ENCODE data around the gene HSPA13. TPM values are rescaled to one million over a fixed set of nuclear protein-coding genes. Genes with fewer than 3 reads are reported as not detected.
A peak's percentile ranks its signal among the peaks of the same experiment; 100 is the strongest.

The HSPA13 gene
- total RNA-seq, 1 experiment from 2014 or later, result 97.5 TPM

DNA sequence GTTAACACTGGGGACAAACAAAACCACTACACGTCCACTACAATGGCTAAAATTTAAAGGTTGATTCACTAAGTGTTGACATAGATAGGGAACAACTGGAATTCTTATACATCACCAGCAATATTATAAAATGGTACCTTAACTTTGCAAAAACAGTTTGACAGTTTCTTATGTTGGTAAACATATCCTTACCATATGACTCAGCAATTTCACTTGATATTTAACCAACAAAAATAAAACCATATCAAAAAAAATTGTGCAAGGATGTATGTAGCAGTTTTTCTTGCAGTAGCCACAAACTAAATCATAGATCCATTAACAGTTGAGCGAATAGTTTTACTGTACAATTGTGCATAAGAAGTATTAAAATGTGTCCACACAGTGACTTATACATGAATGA, 5.3 kb upstream of the HSPA13 start:
- no peaks in the 10 kb centered on the region for H3K36me3 Mint-ChIP-seq (ENCODE audit: insufficient read depth, unreplicated experiment)
- no peak overlapping the region for H3K27ac Mint-ChIP-seq (ENCODE audit: low read depth, unreplicated experiment)
- BruUV-seq (replicated peaks), result no TSS peak
- intact Hi-C loops (cut with micrococcal nuclease), result no loop called here
- peaks cover 8% of the 10 kb centered on the region for H3K4me1 Mint-ChIP-seq (ENCODE audit: insufficient read depth, unreplicated experiment)
- H3K9me3 Mint-ChIP-seq (ENCODE audit: unreplicated experiment), result no peaks in the 10 kb centered on the region
- DNase-seq (ENCODE audit: unreplicated experiment), result no peak
- ChIA-PET CTCF (no interaction called here), POLR2A (no interaction called here)
- H3K4me3 Mint-ChIP-seq (ENCODE audit: unreplicated experiment), result no peak overlapping the region
- no peaks in the 10 kb centered on the region for H3K27me3 Mint-ChIP-seq (ENCODE audit: insufficient read depth, unreplicated experiment)
- TF ChIP-seq CTCF (IDR thresholded peaks at IDR 0.05; ENCODE audit: unreplicated experiment), result no peak

- H3K27me3 Mint-ChIP-seq (ENCODE audit: insufficient read depth, unreplicated experiment), result no peaks in the 10 kb centered on the region
- peak overlapping the region; percentile 97 for H3K4me3 Mint-ChIP-seq (ENCODE audit: unreplicated experiment)
- intact Hi-C loops (cut with micrococcal nuclease), result loop anchor here (5.0 kb wide), 2 partner anchors 127 to 148 kb away; no protein-coding TSS in a partner anchor
- peaks cover 11% of the 10 kb centered on the region for H3K36me3 Mint-ChIP-seq (ENCODE audit: insufficient read depth, unreplicated experiment)
- no TSS peak for BruUV-seq (replicated peaks)
- no peak for DNase-seq (ENCODE audit: unreplicated experiment)
- POLR2A ChIA-PET, result interaction anchor here (0.9 to 9.5 kb wide), 4 partner anchors 9 to 78 kb away, joined by 3 to 139 read pairs (median 12); no protein-coding TSS in a partner anchor
- TF ChIP-seq CTCF (IDR thresholded peaks at IDR 0.05; ENCODE audit: unreplicated experiment), result no peak
- CTCF ChIA-PET, result interaction anchor here (0.5 to 1.2 kb wide), 3 partner anchors 23 to 1098 kb away, joined by 3 read pairs; no protein-coding TSS in a partner anchor
- peaks cover 8% of the 10 kb centered on the region for H3K4me1 Mint-ChIP-seq (ENCODE audit: insufficient read depth, unreplicated experiment)
- H3K9me3 Mint-ChIP-seq (ENCODE audit: unreplicated experiment), result no peaks in the 10 kb centered on the region
- peak overlapping the region; percentile 97 for H3K27ac Mint-ChIP-seq (ENCODE audit: low read depth, unreplicated experiment)
Observed at GRCh38 chr21:14384453-14384852, 1.5 kb upstream of the HSPA13 start.

DNA sequence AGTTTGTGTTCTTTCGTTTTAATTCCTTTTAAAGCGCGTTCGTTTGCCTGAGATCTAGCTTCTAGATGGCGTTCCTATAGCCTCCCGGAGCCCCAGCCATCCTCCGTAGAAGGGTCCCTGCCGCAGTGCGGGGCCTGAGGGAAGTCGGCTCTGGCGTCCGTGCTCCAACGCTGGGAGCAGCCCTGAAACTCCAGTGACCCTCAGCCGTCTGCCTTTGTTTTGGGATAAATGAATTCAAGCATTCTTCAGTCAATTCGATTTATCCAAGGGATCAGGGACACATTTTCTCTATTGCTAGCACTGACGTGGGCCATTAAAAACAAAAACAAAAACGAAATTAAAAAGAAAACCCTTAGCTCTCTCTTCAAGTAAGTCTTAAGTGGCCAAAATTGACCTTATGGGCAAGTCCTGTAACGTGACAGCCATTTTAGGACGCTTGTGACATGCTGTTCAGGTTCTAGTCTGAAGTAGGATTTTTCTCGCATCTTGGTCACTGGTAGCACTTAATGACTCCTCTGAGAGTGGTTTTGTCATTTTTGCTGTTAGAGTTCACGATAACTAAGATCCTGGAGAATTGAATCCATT, 742 bp upstream of the HSPA13 start:
- H3K4me1 Mint-ChIP-seq (ENCODE audit: insufficient read depth, unreplicated experiment), result peaks cover 8% of the 10 kb centered on the region
- H3K9me3 Mint-ChIP-seq (ENCODE audit: unreplicated experiment), result no peaks in the 10 kb centered on the region
- no peaks in the 10 kb centered on the region for H3K27me3 Mint-ChIP-seq (ENCODE audit: insufficient read depth, unreplicated experiment)
- no peak for TF ChIP-seq CTCF (IDR thresholded peaks at IDR 0.05; ENCODE audit: unreplicated experiment)
- peaks cover 19% of the 10 kb centered on the region for H3K36me3 Mint-ChIP-seq (ENCODE audit: insufficient read depth, unreplicated experiment)
- peak overlapping the region; percentile 97 for H3K27ac Mint-ChIP-seq (ENCODE audit: low read depth, unreplicated experiment)
- no peak for DNase-seq (ENCODE audit: unreplicated experiment)
- peak overlapping the region; percentile 97 for H3K4me3 Mint-ChIP-seq (ENCODE audit: unreplicated experiment)
- TSS peak; percentile 83 for BruUV-seq (replicated peaks)
- intact Hi-C loops (cut with micrococcal nuclease), result loop anchor here (2.0 to 5.0 kb wide), 3 partner anchors 77 to 149 kb away; no protein-coding TSS in a partner anchor
- ChIA-PET POLR2A (interaction anchor here (0.5 to 9.5 kb wide), 19 partner anchors 10 to 1417 kb away, joined by 3 to 139 read pairs (median 3); partner anchors contain the start of genes NRIP1 and RBM11), CTCF (interaction anchor here (1.2 to 2.0 kb wide), 3 partner anchors 23 to 77 kb away, joined by 3 to 10 read pairs (median 4); no protein-coding TSS in a partner anchor)

- peaks cover 31% of the 10 kb centered on the region for H3K36me3 Mint-ChIP-seq (ENCODE audit: insufficient read depth, unreplicated experiment)
- TF ChIP-seq CTCF (IDR thresholded peaks at IDR 0.05; ENCODE audit: unreplicated experiment), result no peak
- peak; percentile 43 for DNase-seq (ENCODE audit: unreplicated experiment)
- ChIA-PET CTCF (interaction anchor here (0.6 to 2.0 kb wide), 7 partner anchors 12 to 1171 kb away, joined by 3 to 10 read pairs (median 4); no protein-coding TSS in a partner anchor), POLR2A (interaction anchor here (0.7 to 9.5 kb wide), 21 partner anchors 10 to 1350 kb away, joined by 3 to 139 read pairs (median 3); partner anchors contain the start of genes NRIP1 and RBM11)
- intact Hi-C loops (cut with micrococcal nuclease), result loop anchor here (2.0 to 5.0 kb wide), 3 partner anchors 76 to 150 kb away; no protein-coding TSS in a partner anchor
- peaks cover 8% of the 10 kb centered on the region for H3K4me1 Mint-ChIP-seq (ENCODE audit: insufficient read depth, unreplicated experiment)
- no peaks in the 10 kb centered on the region for H3K9me3 Mint-ChIP-seq (ENCODE audit: unreplicated experiment)
- peak overlapping the region; percentile 97 for H3K4me3 Mint-ChIP-seq (ENCODE audit: unreplicated experiment)
- H3K27ac Mint-ChIP-seq (ENCODE audit: low read depth, unreplicated experiment), result peak overlapping the region; percentile 97
- H3K27me3 Mint-ChIP-seq (ENCODE audit: insufficient read depth, unreplicated experiment), result no peaks in the 10 kb centered on the region
- BruUV-seq (replicated peaks), result no TSS peak
Observed at GRCh38 chr21:14382486-14382834, 486 bp downstream of the HSPA13 start.
